Natural killer cell (primary cell): ENCODE results near the gene PRDX2. TPM values are rescaled to one million over a fixed set of nuclear protein-coding genes. Genes with fewer than 3 reads are reported as not detected.

Source experiments
- ATAC-seq, 3 donors: fragments of 150-1000 bp in 2 of 3; fragments of 200-7000 bp in 1 of 3; cut with Tn5 transposase; 1 replicate in 1 of 3; 2 replicates in 2 of 3; pipeline ENCODE4 v1.10.0; 2021; ENCODE audit warnings: mild to moderate bottlenecking in 2 of 3, moderate library complexity in 2 of 3
- DNase-seq, 2 donors: peaks; one replicate each; pipeline versions ENCODE4 v3.0.0 to v3.0.0-alpha.2; 2013 to 2021; ENCODE audit warnings: mixed read lengths in 1 of 2
- H3K27ac ChIP-seq: one replicate; pipeline ENCODE4 v1.5.1; 2013; ENCODE audit warnings: mild to moderate bottlenecking, low read length
- H3K27me3 ChIP-seq: one replicate; pipeline ENCODE4 v1.6.1; 2013; ENCODE audit warnings: low read length; ENCODE audit not compliant: control insufficient read depth, insufficient read depth
- H3K36me3 ChIP-seq: one replicate; pipeline ENCODE4 v1.6.1; 2013; ENCODE audit warnings: low read length; ENCODE audit not compliant: control insufficient read depth, insufficient read depth
- H3K4me1 ChIP-seq: one replicate; pipeline ENCODE4 v1.6.1; 2013; ENCODE audit warnings: low read length; ENCODE audit not compliant: control insufficient read depth, insufficient read depth
- H3K4me3 ChIP-seq: one replicate; pipeline ENCODE4 v1.5.1; 2013; ENCODE audit warnings: low read length
- H3K9me3 ChIP-seq: one replicate; pipeline ENCODE4 v1.6.1; 2013; ENCODE audit warnings: low read length; ENCODE audit not compliant: control insufficient read depth, insufficient read depth
- H3K27ac Mint-ChIP-seq, 2 donors: one replicate each; pipeline ENCODE4 v1.8.0; 2022; ENCODE audit warnings: mild to moderate bottlenecking in 2 of 2, mixed read lengths in 2 of 2, moderate library complexity in 1 of 2
- H3K27me3 Mint-ChIP-seq, 2 donors: one replicate each; pipeline ENCODE4 v1.8.0; 2022; ENCODE audit warnings: low read depth in 2 of 2, mixed read lengths in 2 of 2
- H3K36me3 Mint-ChIP-seq: one replicate; pipeline ENCODE4 v1.8.0; 2022; ENCODE audit warnings: mixed read lengths
- H3K4me1 Mint-ChIP-seq, 2 donors: one replicate each; pipeline ENCODE4 v1.8.0; 2022; ENCODE audit warnings: mixed read lengths in 2 of 2
- H3K4me3 Mint-ChIP-seq: one replicate; pipeline ENCODE4 v1.8.0; 2022; ENCODE audit warnings: mild to moderate bottlenecking, moderate library complexity, mixed read lengths
- H3K9me3 Mint-ChIP-seq, 2 donors: one replicate each; pipeline ENCODE4 v1.8.0; 2022; ENCODE audit warnings: mixed read lengths in 2 of 2
- WGBS: methylation state at CpG from one replicate; pipeline ENCODE4 v1.1.7; 2013; ENCODE audit warnings: missing lambda C conversion rate; ENCODE audit not compliant: insufficient coverage; 5-methylcytosine and 5-hydroxymethylcytosine counted together
- intact Hi-C: fragments of 100-400 bp; cut with micrococcal nuclease; formaldehyde crosslinking; loops from one replicate; pipeline ENCODE4 v1.14.2; 2022
- total RNA-seq, 4 donors: library from RNA; stranded (reverse); fragments of 120-200 nt in 1 of 4; gene quantifications; one replicate each; pipeline versions ENCODE4 v1.2.3 to v1.2.4, GENCODE V29; 2013 to 2022
- TF ChIP-seq, protein P1 (sequence below): fragments of 200-600 bp; IDR thresholded peaks from one replicate; pipeline ENCODE4 v1.8.0; 2022; ENCODE audit warnings: antibody characterized with exemption

The PRDX2 gene
- total RNA-seq, 3 donors from 2014 or later (not counting 1 experiment from before 2014, with no cell fraction given) = 28.8 to 67.1 (median 66.9) TPM

DNA sequence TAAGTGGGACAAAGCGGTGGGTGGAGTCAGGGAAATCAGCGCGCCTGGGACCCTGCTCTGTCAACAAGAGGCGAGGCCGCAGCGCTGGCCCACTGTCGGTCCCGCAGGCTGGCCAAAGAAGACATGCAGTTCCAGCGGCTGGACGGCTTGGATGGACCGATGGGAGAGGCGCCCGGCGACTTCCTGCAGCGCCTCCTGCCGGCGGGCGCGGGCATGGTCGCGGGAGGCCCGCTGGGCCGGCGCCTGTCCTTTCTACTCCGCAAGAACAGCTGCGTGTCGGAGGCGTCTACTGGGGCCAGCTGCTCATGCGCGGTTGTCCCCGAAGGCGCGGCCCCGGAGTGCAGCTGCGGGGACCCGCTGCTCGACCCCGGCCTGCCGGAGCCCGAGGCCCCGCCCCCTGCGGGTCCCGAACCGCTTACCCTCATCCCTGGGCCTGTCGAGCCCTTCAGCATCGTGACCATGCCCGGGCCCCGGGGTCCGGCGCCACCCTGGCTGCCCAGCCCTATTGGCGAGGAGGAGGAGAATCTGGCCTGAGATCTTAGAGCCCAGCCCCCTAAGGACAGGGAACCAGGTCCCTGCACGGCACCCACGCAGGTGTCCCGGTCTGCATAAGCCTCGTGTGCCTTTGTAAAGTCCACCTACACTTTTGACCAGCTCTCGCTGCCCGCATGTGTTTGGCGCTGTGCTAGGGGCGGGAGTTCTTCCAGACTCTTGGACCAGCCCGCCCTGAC, 43.9 kb downstream of the PRDX2 start:
- no peak overlapping the region for H3K4me3 ChIP-seq
- H3K27ac Mint-ChIP-seq = no peak overlapping the region
- intact Hi-C loops = loop anchor here (1.0 to 2.0 kb wide), 2 partner anchors 41 to 193 kb away; no protein-coding TSS in a partner anchor

DNA sequence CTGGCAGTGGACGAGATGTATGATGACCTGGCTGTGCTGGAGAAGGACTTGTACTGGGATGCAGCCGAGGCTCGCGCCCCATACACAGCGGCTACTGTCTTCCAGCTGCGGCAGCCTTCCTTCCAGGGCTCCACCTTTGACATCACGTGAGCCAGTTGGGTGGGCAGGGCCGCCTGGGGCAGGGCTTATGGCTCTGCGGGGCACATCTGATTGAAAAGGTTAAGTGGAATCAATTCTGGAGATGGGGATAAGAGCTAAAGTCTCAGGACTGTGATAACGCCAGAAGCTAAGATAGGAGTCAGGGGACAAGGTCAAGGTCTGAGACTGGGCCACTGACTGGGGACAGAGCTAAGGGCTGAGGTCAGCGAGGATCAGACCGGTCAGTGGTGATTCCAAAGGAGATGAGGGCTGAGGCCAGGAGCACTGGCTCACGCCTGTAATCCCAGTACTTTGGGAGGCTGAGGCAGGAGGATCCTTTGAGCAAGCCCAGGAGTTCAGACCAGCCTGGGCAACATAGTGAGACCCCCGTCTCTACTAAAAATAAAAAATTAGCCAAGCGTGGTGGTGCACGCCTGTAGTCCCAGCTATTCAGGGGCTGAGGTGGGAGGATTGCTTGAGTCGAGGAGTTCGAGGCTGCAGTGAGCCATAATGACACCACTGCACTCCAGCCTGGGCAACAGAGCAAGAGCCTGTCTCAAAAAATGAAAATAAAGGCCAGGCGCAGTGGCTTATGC, 45.3 kb downstream of the PRDX2 start:
- no peaks in the 10 kb centered on the region for H3K36me3 Mint-ChIP-seq
- peaks cover 0 to 12% of the 10 kb centered on the region in 2 donors for H3K27me3 Mint-ChIP-seq
- Histone ChIP-seq H3K9me3 (no peaks in the 10 kb centered on the region), H3K27me3 (peaks cover 2% of the 10 kb centered on the region), H3K27ac (no peak overlapping the region), H3K36me3 (no peaks in the 10 kb centered on the region), H3K4me3 (no peak overlapping the region), H3K4me1 (peaks cover 9% of the 10 kb centered on the region)
- peaks cover 0 to 5% of the 10 kb centered on the region in 2 donors for H3K4me1 Mint-ChIP-seq
- peak overlapping the region; percentile 9 for H3K4me3 Mint-ChIP-seq
- no peak for DNase-seq
- intact Hi-C loops = loop anchor here (2.0 kb wide), 1 partner anchor 40 kb away; no protein-coding TSS in a partner anchor
- ATAC-seq = no peak
- no peaks in the 10 kb centered on the region for H3K9me3 Mint-ChIP-seq
- H3K27ac Mint-ChIP-seq = no peak overlapping the region
- 91% methylated on average over 19 of the region's 19 CpGs for WGBS
- TF ChIP-seq, protein P1, sequence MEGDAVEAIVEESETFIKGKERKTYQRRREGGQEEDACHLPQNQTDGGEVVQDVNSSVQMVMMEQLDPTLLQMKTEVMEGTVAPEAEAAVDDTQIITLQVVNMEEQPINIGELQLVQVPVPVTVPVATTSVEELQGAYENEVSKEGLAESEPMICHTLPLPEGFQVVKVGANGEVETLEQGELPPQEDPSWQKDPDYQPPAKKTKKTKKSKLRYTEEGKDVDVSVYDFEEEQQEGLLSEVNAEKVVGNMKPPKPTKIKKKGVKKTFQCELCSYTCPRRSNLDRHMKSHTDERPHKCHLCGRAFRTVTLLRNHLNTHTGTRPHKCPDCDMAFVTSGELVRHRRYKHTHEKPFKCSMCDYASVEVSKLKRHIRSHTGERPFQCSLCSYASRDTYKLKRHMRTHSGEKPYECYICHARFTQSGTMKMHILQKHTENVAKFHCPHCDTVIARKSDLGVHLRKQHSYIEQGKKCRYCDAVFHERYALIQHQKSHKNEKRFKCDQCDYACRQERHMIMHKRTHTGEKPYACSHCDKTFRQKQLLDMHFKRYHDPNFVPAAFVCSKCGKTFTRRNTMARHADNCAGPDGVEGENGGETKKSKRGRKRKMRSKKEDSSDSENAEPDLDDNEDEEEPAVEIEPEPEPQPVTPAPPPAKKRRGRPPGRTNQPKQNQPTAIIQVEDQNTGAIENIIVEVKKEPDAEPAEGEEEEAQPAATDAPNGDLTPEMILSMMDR = no peak

More for the DNA sequence above, 43.9 kb downstream of the PRDX2 start:
- H3K9me3 ChIP-seq = no peaks in the 10 kb centered on the region
- Mint-ChIP-seq H3K9me3 (no peaks in the 10 kb centered on the region), H3K27me3 (peaks cover 0 to 9% of the 10 kb centered on the region in 2 donors), H3K36me3 (no peaks in the 10 kb centered on the region), H3K4me3 (no peak overlapping the region), H3K4me1 (peaks cover 0 to 5% of the 10 kb centered on the region in 2 donors)
- peaks cover 9% of the 10 kb centered on the region for H3K4me1 ChIP-seq
- ATAC-seq (peak; percentile 80 to 83 (median 82)), DNase-seq (peak; percentile 70 to 77)
- peaks cover 2% of the 10 kb centered on the region for H3K27me3 ChIP-seq
- no peak overlapping the region for H3K27ac ChIP-seq
- TF ChIP-seq, protein P1 = peak; percentile 83
- 13% methylated on average over 60 of the region's 60 CpGs for WGBS
- H3K36me3 ChIP-seq = no peaks in the 10 kb centered on the region

DNA sequence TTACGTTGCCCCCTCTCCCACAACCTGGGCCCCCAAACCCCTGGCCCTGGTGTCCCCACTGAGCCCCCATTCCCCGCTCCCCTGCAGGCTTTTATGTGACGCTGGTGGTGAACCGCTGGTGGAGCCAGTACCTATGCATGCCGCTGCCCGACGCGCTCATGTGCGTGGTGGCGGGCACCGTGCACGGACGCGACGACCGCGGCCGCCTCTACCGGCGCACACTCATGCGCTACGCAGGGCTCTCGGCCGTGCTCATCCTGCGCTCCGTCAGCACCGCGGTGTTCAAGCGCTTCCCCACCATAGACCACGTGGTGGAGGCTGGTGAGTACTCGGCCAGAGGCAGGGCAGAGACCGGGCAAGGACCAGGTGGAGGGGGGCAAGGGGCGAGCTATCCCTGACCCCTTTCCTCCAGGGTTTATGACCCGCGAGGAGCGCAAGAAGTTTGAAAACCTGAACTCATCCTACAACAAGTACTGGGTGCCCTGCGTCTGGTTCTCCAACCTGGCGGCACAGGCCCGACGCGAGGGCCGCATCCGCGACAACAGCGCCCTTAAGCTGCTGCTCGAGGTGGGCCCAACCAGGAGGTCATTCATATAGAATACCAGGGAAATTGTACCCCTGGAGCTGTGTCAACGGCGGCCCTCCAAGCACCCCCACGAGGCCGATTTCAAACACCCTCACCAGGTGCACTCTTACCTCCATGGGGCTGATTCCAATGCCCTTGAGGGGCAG, 47.0 kb downstream of the PRDX2 start:
- Histone ChIP-seq H3K36me3 (no peaks in the 10 kb centered on the region), H3K27me3 (peaks cover 2% of the 10 kb centered on the region), H3K27ac (no peak overlapping the region), H3K9me3 (no peaks in the 10 kb centered on the region), H3K4me3 (no peak overlapping the region), H3K4me1 (peaks cover 9% of the 10 kb centered on the region)
- no peak for ATAC-seq
- no peak overlapping the region for H3K4me3 Mint-ChIP-seq
- TF ChIP-seq, protein P1 = no peak
- no peaks in the 10 kb centered on the region for H3K9me3 Mint-ChIP-seq
- H3K4me1 Mint-ChIP-seq = peaks cover 0 to 4% of the 10 kb centered on the region in 2 donors
- 71% methylated on average over 50 of the region's 50 CpGs for WGBS
- H3K27me3 Mint-ChIP-seq = peaks cover 13 to 20% of the 10 kb centered on the region in 2 donors
- DNase-seq = no peak
- H3K36me3 Mint-ChIP-seq = no peaks in the 10 kb centered on the region
- intact Hi-C loops = no loop called here
- no peak overlapping the region for H3K27ac Mint-ChIP-seq
